Peyer's patch (tissue), 4 donors: Measurements from ENCODE around the gene ABLIM2.

Experiments used
- POLR2A ChIP-seq, 2 donors: fragments of 450-650 bp; IDR thresholded peaks; one replicate each; pipeline ENCODE4 v1.5.1; 2017; ENCODE audit warnings: antibody characterized with exemption in 2 of 2, mild to moderate bottlenecking in 2 of 2, moderate library complexity in 2 of 2
- TF ChIP-seq, protein P1 (sequence below), 6 experiments: fragments of 450-650 bp in 4 of 6; fragments of 200-600 bp in 2 of 6; sonication (generic) in 1 of 6; IDR thresholded peaks; one replicate each; pipeline ENCODE4 v1.5.1; 2017 to 2019; ENCODE audit warnings: antibody characterized with exemption in 6 of 6, mild to moderate bottlenecking in 3 of 6, moderate library complexity in 1 of 6

- TF ChIP-seq, protein P1, sequence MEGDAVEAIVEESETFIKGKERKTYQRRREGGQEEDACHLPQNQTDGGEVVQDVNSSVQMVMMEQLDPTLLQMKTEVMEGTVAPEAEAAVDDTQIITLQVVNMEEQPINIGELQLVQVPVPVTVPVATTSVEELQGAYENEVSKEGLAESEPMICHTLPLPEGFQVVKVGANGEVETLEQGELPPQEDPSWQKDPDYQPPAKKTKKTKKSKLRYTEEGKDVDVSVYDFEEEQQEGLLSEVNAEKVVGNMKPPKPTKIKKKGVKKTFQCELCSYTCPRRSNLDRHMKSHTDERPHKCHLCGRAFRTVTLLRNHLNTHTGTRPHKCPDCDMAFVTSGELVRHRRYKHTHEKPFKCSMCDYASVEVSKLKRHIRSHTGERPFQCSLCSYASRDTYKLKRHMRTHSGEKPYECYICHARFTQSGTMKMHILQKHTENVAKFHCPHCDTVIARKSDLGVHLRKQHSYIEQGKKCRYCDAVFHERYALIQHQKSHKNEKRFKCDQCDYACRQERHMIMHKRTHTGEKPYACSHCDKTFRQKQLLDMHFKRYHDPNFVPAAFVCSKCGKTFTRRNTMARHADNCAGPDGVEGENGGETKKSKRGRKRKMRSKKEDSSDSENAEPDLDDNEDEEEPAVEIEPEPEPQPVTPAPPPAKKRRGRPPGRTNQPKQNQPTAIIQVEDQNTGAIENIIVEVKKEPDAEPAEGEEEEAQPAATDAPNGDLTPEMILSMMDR (IDR thresholded peaks at IDR 0.05): no peak
- TF ChIP-seq POLR2A (IDR thresholded peaks at IDR 0.05): no peak
These were observed 156.9 kb downstream of the ABLIM2 start for GRCh38 chr4:8001564-8002355.
